ENCODE data around the gene TBC1D22A. TPM values are rescaled to one million over a fixed set of nuclear protein-coding genes. Genes with fewer than 3 reads are reported as not detected.

Gene TBC1D22A
- total and polyA plus RNA-seq, 9 of the 15 experiments (the other 6 are each of a cell fraction or from before 2014, with no cell fraction given) = 0.20 to 11.5 (median 5.2) TPM

DNA sequence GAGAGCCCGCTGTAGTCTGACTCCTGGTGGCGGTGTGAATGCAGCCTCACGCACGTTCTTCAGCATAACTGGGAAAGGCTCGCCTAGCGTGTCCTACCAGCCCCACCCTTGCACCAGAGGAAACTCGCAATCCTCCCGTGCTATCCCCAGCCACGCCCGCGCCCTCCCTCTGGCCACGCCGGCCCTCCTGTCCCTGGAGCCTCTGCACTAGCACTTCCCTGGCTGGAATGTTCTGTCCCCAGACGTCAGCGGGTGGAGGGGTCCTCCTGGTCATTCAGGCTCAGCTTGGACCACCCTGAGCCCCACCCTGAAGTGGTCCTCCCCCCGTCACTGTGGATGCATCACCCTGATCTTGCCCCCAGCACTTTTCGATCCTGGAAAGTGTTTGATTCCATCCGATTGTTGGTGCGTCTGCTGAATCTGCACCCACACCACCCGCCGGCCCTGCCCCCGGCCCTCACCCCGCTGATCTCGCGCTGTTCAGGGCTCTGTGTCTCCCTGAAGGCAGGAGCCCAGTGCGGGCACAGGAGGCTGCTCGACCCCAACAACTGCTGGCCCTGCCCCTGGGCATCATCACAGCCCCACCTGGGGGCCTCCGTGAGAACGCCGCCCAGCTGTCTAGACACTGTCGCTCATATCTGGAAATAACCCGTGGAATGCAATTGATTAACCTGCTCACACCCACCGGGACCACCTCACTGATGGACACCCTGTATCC is 437.0 kb downstream of the TBC1D22A start:
- Histone ChIP-seq H3K9ac (ENCODE audit: insufficient read depth in 1 of 2, low read depth in 2 of 2, low read length in 2 of 2) (no peak overlapping the region), H3K27me3 (ENCODE audit: control insufficient read depth in 2 of 2, insufficient read depth in 2 of 2, low read length in 2 of 2) (peaks cover 10 to 65% of the 10 kb centered on the region in 2 experiments; a peak in 4 of 5 replicates), H3K9me3 (replicated peaks; ENCODE audit: control insufficient read depth, insufficient read depth, low read depth, low read length) (no peaks in the 10 kb centered on the region), H3K9me1 (ENCODE audit: control insufficient read depth, insufficient read depth, low read length) (no peaks in the 10 kb centered on the region), H3K4me3 (no peak overlapping the region), H2AFZ (ENCODE audit: low read depth, low read length) (no peak overlapping the region), H3K79me2 (ENCODE audit: control insufficient read depth, insufficient read depth, low read length) (no peaks in the 10 kb centered on the region), H3K36me3 (ENCODE audit: control insufficient read depth, insufficient read depth, low read length) (no peaks in the 10 kb centered on the region), H3K27ac (ENCODE audit: extremely low read depth, low read depth, low read length) (no peak overlapping the region), H3K4me2 (ENCODE audit: insufficient read depth, low read length) (no peak overlapping the region), H4K20me1 (replicated peaks; ENCODE audit: control insufficient read depth, insufficient read depth, low read length) (0 out of 2 replicates have a peak, but pooled peaks cover 3% of the 10 kb centered on the region), H3K4me1 (replicated peaks in 1 of 2; ENCODE audit: control insufficient read depth in 2 of 2, insufficient read depth in 2 of 2, low read length in 2 of 2) (no peaks in the 10 kb centered on the region)
- ChIA-PET CTCF (ENCODE audit: low intra/inter-chr PET ratio) (no interaction called here), POLR2A (no interaction called here)
- TF ChIP-seq TEAD2 (tag; IDR thresholded peaks at IDR 0.05) = no peak
- BruUV-seq (replicated peaks) = no TSS peak
- DNase-seq (ENCODE audit: extremely low read depth in 1 of 4, low spot score in 3 of 4) (no peak), FAIRE-seq (no peak), ATAC-seq (no peak)
- WGBS (ENCODE audit: insufficient coverage, low coverage, missing lambda C conversion rate) = 10% methylated on average over 19 of the region's 33 CpGs
- intact Hi-C loops (cut with micrococcal nuclease) (no loop called here), in situ Hi-C loops (cut with MboI) (no loop called here)

DNA sequence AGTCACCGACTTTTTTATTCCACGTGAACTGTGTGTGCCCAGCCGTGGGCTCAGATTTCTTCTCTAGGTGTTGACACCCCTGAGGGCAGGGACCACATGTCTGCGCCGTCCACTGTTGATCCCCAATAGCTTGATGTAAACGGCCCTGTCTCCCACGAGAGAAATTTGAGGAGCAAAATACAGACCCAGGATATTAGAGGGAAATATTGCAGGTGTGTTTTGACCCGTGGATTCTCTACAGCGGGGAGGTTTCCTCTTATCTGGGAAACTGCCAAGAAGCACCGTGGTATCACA is 437.5 kb downstream of the TBC1D22A start:
- Histone ChIP-seq H3K4me3 (no peak overlapping the region), H3K79me2 (ENCODE audit: control insufficient read depth, insufficient read depth, low read length) (no peaks in the 10 kb centered on the region), H3K9me3 (replicated peaks; ENCODE audit: control insufficient read depth, insufficient read depth, low read depth, low read length) (no peaks in the 10 kb centered on the region), H3K9me1 (ENCODE audit: control insufficient read depth, insufficient read depth, low read length) (no peaks in the 10 kb centered on the region), H3K36me3 (ENCODE audit: control insufficient read depth, insufficient read depth, low read length) (no peaks in the 10 kb centered on the region), H3K27me3 (ENCODE audit: control insufficient read depth in 2 of 2, insufficient read depth in 2 of 2, low read length in 2 of 2) (peaks cover 10 to 68% of the 10 kb centered on the region in 2 experiments; a peak in 4 of 5 replicates), H4K20me1 (replicated peaks; ENCODE audit: control insufficient read depth, insufficient read depth, low read length) (0 out of 2 replicates have a peak, but pooled peaks cover 3% of the 10 kb centered on the region), H3K9ac (ENCODE audit: insufficient read depth in 1 of 2, low read depth in 2 of 2, low read length in 2 of 2) (no peak overlapping the region), H3K27ac (ENCODE audit: extremely low read depth, low read depth, low read length) (no peak overlapping the region), H3K4me1 (replicated peaks in 1 of 2; ENCODE audit: control insufficient read depth in 2 of 2, insufficient read depth in 2 of 2, low read length in 2 of 2) (no peaks in the 10 kb centered on the region), H3K4me2 (ENCODE audit: insufficient read depth, low read length) (no peak overlapping the region), H2AFZ (ENCODE audit: low read depth, low read length) (no peak overlapping the region)
- no peak for ATAC-seq
- WGBS (ENCODE audit: insufficient coverage, low coverage, missing lambda C conversion rate) = 17% methylated on average over 9 of the region's 10 CpGs
- intact Hi-C loops (cut with micrococcal nuclease) = no loop called here
- no peak for FAIRE-seq
- ChIA-PET CTCF (ENCODE audit: low intra/inter-chr PET ratio) (no interaction called here), POLR2A (no interaction called here)
- in situ Hi-C loops (cut with MboI) = no loop called here
- no peak for DNase-seq (ENCODE audit: extremely low read depth in 1 of 4, low spot score in 3 of 4)
- no TSS peak for BruUV-seq (replicated peaks)
- TF ChIP-seq HDAC8 (tag; IDR thresholded peaks at IDR 0.05) (no peak), E2F3 (CRISPR knock-in tag; IDR thresholded peaks at IDR 0.05) (no peak), CAMTA2 (CRISPR knock-in tag; conservative IDR thresholded peaks at IDR 0.05) (no peak), COPS2 (conservative IDR thresholded peaks at IDR 0.05) (no peak), POLR2B (IDR thresholded peaks at IDR 0.05; ENCODE audit: low read depth, partially characterized antibody) (no peak), SMARCE1 (IDR thresholded peaks at IDR 0.05) (no peak), ZNF146 (CRISPR knock-in tag; IDR thresholded peaks at IDR 0.05; ENCODE audit: unreplicated experiment) (no peak), NUFIP1 (IDR thresholded peaks at IDR 0.05; ENCODE audit: partially characterized antibody) (no peak), ZNF263 (CRISPR knock-in tag; IDR thresholded peaks at IDR 0.05; ENCODE audit: borderline replicate concordance) (no peak)
- TF ChIP-seq, protein P1, sequence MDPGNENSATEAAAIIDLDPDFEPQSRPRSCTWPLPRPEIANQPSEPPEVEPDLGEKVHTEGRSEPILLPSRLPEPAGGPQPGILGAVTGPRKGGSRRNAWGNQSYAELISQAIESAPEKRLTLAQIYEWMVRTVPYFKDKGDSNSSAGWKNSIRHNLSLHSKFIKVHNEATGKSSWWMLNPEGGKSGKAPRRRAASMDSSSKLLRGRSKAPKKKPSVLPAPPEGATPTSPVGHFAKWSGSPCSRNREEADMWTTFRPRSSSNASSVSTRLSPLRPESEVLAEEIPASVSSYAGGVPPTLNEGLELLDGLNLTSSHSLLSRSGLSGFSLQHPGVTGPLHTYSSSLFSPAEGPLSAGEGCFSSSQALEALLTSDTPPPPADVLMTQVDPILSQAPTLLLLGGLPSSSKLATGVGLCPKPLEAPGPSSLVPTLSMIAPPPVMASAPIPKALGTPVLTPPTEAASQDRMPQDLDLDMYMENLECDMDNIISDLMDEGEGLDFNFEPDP (CRISPR knock-in tag; IDR thresholded peaks at IDR 0.05) = no peak
- TF ChIP-seq, protein P2, sequence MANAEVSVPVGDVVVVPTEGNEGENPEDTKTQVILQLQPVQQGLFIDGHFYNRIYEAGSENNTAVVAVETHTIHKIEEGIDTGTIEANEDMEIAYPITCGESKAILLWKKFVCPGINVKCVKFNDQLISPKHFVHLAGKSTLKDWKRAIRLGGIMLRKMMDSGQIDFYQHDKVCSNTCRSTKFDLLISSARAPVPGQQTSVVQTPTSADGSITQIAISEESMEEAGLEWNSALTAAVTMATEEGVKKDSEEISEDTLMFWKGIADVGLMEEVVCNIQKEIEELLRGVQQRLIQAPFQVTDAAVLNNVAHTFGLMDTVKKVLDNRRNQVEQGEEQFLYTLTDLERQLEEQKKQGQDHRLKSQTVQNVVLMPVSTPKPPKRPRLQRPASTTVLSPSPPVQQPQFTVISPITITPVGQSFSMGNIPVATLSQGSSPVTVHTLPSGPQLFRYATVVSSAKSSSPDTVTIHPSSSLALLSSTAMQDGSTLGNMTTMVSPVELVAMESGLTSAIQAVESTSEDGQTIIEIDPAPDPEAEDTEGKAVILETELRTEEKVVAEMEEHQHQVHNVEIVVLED (CRISPR knock-in tag; IDR thresholded peaks at IDR 0.05) = no peak
- TF ChIP-seq, protein P3, sequence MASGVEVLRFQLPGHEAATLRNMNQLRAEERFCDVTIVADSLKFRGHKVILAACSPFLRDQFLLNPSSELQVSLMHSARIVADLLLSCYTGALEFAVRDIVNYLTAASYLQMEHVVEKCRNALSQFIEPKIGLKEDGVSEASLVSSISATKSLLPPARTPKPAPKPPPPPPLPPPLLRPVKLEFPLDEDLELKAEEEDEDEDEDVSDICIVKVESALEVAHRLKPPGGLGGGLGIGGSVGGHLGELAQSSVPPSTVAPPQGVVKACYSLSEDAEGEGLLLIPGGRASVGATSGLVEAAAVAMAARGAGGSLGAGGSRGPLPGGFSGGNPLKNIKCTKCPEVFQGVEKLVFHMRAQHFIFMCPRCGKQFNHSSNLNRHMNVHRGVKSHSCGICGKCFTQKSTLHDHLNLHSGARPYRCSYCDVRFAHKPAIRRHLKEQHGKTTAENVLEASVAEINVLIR (CRISPR knock-in tag; IDR thresholded peaks at IDR 0.05) = no peak

All from K562 (cell line).